HG02852 (cell line): Measurements from ENCODE around the gene ERF.

ENCODE experiments used
- ATAC-seq: cut with Tn5 transposase; IDR thresholded peaks from one replicate; pipeline ENCODE4 v1.9.1; 2021; ENCODE audit warnings: mild to moderate bottlenecking, moderate library complexity; ENCODE audit not compliant: unreplicated experiment

ERF gene

DNA sequence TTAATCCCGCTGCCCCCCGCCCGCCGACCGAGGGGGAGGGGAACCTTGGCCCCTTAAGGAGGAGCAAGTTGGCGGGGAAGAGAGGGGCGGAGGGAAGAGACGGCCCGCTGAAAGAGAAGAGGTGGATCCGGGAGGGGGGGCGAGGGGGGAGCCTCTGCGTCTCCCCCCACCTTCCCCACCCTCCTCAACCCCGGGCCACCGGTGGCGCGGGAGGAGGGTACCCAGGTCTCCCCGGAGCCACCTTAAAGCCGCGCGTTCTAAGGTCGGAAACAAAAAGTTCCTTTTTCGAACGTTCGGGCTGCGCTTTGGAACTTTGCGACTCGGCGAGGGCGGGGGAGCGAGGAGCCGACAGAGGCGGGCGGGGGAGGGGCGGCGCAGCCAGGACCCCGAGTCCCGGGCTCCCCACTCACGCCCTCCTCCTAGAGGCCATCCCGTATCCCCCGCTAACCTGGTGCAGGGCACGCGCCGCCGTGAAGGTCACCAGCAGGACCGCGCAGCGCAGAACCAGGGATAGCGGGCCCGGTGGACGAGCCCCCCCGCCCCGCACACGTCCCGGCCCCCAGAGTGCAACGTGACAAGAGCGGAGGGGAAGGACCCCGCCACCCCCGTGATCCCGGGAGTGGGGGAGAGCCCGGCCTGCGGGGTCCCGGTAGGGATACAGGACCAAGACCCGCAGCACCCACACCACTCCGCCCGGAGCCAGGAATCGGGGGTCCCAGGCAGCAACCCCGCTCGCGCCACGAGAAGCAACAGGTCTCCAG is 659 bp downstream of the ERF start:
- peak; percentile 31 for ATAC-seq

DNA sequence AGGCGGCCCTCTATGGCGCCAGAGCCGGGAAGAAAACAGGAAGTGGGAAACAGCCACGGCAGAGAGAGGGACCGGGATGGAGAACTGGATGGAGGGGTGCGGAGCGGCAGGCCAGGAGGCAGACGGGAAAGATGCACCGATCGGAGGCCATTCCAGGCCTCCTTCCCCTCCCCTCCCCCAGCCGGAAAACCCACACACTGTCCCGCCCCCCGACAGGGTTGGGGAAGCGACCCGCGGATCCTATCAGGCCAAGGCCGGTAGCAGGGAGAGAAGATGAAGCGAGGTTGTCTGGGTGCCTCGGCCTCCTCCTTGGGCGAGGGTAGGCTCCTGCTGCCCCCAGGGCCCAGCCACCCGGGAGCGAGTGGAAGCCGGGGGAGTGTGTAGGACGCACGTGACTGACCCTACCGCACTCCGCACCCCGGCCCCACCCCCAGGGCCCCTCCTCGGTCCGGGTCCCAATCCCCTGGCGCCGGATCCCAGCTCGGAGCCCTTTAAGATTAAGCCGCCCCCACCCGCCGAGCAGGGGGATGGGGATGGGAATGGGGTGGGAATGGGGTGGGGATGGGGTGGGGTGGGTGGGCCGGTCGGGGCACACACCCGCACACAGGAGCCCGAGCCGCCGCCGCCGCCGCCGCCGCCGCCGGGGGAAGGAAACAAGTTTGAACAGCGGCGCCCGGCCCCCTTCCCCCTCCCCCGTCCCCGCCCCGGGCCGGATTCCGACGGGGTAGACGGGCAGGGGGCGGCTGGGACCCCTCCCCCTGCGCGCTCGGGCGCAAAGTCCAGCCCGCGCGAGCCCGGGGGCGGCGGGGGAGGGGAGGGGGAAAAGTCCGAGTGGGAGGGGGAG is 1.5 kb downstream of the ERF start:
- ATAC-seq: peak; percentile 14

- ATAC-seq: no peak
These were observed 2.3 kb downstream of the ERF start for GRCh38 chr19:42252365-42253244.

GRCh38 chr19:42251572-42252358 is 3.2 kb downstream of the ERF start:
- no peak for ATAC-seq

GRCh38 chr19:42250666-42251531 is 4.0 kb downstream of the ERF start:
- ATAC-seq: no peak

DNA sequence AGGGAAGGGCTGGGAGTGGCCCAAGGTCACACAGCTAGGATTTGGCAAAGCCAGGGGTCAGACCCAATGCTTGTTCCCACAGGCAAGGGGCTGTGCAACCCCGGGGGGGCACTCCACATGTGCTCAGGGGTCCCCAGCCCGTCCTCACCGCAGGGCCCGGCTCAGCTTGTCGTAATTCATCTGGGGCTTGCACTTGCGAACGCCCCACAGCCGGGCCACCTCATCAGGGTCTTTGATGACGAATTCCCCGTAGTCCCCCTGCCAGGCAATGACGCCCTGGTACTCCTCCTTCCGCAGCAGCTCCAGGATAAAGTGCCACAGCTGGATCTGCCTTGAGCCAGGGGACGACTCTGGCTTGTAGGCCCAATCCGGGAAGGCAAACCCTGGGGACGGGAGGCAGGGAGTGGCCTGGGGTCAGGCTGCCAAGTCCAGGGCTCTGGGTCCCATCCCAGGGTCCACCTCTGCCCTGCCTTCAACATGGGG is 4.7 kb downstream of the ERF start:
- ATAC-seq: no peak

- ATAC-seq: no peak
These were observed 5.2 kb downstream of the ERF start for GRCh38 chr19:42249769-42250168.

DNA sequence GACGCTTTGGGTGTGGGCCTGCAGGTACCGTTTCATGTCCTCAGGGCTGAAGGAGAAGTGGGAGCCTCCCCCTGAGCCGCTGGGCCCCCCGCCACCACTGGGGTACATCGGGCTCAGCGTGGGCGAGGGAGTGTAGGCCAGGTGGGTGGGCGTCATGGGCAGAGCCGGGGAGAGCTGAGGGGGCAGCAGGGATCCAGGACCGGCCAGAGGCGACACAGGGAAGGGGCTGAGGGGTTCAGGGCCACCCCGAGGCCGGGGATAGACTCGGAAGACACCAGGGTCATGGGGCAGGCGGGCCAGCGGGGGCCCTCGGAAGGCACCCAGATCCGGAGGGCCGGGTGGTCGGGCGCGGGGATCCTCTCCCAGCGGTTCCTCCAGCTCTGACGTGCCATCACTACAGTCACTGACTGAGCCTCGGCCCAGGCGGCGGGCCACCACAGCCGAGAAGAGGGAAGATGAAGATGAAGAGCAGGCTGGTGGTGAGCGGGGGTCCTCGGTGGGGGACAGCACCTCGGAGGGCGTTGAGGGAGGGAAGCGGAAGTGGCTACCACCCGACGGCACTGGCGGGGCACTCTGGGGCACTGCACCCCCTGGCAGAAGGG is 5.7 kb downstream of the ERF start:
- no peak for ATAC-seq

DNA sequence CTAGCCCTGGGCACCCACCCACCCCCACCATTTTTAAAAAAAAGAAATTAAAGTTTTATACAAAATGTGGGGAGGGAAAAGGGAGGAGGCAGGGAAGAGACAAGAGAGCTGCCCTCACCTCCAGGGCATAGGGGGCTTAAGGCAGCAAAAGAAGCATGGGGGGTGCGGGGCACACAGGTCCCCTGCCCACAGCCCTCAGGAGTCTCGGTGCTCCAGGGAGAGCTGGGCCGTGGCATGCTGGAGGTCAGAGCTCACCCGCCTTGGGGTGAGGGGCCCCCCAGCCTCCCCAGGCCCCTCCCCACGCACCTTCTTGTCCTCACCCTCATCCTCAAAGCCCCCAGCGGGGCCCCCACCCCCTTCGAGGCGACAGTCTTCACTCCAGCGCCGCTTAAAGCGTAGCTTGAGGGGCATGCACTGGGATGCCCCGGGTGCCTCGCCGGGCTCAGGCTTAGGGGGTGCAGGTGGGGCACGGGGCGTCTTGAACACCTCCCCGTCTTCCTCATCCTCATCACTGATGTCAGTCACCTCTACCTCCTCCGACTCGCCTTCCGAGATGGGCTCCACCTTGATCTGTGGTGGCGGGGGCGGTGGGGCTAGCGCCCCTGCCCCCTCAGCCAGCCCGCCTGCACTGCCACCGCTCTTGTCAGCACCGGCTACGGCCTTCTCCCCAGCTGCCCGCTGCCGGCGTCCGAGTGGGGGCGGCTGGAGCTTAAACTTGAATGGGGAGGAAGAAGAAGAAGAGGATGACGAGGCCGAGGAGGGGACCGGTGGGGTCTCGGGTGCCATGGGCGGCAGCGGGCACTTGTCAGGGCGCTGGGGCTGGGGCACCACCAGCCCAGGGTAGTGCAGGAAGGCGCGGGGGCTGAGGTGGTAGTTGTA is 6.4 kb downstream of the ERF start:
- ATAC-seq: no peak

GRCh38 chr19:42247640-42248199 is 7.2 kb downstream of the ERF start:
- no peak for ATAC-seq

- no peak for ATAC-seq
These were observed 7.8 kb downstream of the ERF start for GRCh38 chr19:42246922-42247639.

DNA sequence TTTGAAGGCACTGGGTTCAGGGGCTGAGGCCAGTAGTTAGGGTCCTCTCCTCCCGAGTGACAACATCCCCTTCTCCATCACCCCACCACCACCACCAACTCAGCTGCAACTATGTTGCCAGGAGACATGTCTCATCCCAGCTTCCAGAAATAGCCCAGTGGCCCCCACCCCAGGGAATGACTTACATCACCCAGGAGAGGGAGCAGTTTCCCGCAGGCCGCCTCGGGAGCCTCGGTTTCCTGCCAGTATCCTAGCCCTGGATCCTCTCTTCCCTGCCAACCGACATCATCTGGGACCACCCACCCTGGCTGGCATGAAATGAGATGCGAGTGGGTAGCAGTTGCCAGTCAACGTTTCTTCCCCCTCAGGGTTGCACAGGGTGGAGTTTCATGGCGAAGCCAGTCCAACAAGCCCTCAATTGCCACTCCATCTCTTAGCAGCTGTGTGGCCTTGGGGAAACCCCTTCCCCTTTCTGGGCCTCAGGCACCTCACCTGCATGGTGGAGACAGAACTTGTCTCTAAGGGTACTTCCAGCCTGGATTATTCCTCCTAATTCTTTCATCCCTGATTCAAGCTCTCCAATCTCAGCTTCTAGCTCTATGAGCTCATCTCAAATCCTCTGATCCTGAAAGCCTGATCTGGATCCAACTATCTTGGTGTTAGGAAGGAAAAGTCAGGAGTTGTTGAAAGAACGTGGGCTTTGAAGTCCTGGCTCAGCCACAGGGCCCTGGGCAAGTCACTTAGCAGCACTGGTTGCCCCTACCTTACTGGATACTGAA is 8.6 kb downstream of the ERF start:
- ATAC-seq: no peak

DNA sequence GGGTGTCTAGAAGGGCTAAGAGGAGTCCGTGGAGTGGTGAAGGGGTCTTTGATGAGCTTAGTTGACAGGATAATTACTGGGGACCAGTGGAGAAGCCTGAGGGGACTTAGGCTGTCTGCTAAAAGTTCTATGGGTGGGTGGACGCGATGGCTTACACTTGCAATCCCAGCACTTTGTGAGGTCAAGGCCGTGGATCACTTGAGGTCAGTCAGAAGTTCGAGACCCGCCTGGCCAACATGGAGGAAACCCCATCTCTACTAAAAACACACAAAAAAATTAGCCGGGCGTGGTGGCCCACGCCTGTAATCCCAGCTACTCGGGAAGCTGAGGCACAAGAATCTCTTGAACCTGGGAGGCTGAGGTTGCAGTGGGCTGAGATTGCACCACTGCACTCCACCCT is 9.7 kb downstream of the ERF start:
- ATAC-seq: no peak

DNA sequence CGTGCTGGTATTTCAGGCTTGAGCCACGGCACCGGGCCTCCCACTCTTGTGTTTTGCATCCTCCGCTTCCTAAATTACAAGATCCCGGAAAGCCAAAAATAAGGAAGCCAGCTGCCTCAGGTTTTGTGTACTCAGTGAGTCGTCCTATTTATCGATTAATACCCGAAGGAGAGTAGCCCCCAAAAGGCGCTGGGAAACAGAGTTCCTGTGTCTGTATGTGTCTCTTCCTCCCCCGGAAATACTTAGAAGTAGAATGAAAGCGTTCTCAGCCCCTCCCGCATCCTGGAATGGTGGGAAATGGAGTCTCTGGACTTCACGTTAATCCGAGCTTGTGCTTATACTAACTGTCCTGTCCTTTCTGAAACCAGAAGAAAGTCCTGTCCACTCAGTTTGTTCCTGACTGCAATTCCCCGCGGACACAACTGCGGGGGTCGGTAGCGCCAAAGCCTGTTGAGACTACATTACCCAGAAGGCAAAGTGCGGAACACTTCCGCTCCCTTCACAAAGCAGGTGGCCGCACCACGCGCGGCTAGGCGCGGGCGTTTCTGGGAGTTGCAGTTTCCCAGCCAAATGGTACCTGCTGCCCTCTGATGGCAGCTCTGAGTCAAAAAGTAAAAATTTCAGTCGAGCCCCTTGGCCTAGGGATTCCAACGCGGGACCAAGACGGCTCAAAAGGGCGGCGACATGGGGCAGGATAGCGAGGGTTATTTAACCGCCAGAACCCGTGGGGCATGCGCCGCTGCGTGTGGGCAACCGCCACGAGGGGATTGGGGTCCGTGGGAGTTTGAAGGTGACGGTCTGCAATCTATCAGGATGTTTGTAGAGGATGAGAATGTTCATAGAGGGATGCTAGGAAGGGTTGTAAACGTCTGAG is 10.3 kb downstream of the ERF start:
- no peak for ATAC-seq
